Naive thymus-derived CD8-positive, alpha-beta T cell (primary cell): ENCODE measurements around the gene KRTAP12-2. TPM values are rescaled to one million over a fixed set of nuclear protein-coding genes. Genes with fewer than 3 reads are reported as not detected.
"Not testable (repeated sequence)": the region's sequence is repeated elsewhere in the genome, so short reads cannot be mapped to it uniquely, and the experiment has no call there.

Experiments used
- ATAC-seq, 2 donors: fragments of 150-1000 bp; cut with Tn5 transposase in 1 of 2; sonication (Bioruptor Pico), chemical (Tn5 transposase) in 1 of 2; 1 replicate in 1 of 2; 2 replicates in 1 of 2; pipeline ENCODE4 v1.10.0; 2021; ENCODE audit warnings: mild to moderate bottlenecking in 2 of 2, moderate library complexity in 2 of 2
- POLR2A ChIA-PET: fragments of 350-600 bp; sonication (Branson Sonifier 250); formaldehyde crosslinking; loops from one replicate; lab custom pipeline; 2021; ENCODE audit warnings: antibody characterized with exemption; lab: Charles Lee
- DNase-seq, 10 donors: peaks; one replicate each; pipeline versions ENCODE4 v3.0.0 to v3.0.0-alpha.2; 2020 to 2022
- H3K27ac Mint-ChIP-seq, 10 donors: one replicate each; pipeline ENCODE4 v1.8.0; 2020 to 2022; ENCODE audit warnings: mild to moderate bottlenecking in 10 of 10, mixed read lengths in 10 of 10, moderate library complexity in 4 of 10, inconsistent platforms in 1 of 10
- H3K27me3 Mint-ChIP-seq, 5 donors: one replicate each; pipeline ENCODE4 v1.8.0; 2021 to 2022; ENCODE audit warnings: mixed read lengths in 5 of 5
- H3K36me3 Mint-ChIP-seq, 3 donors: one replicate each; pipeline ENCODE4 v1.8.0; 2020 to 2022; ENCODE audit warnings: mixed read lengths in 3 of 3, mild to moderate bottlenecking in 2 of 3, inconsistent platforms in 1 of 3
- H3K4me1 Mint-ChIP-seq, 4 donors: one replicate each; pipeline ENCODE4 v1.8.0; 2021 to 2022; ENCODE audit warnings: mixed read lengths in 4 of 4
- H3K4me3 Mint-ChIP-seq, 10 donors: one replicate each; pipeline ENCODE4 v1.8.0; 2020 to 2022; ENCODE audit warnings: mild to moderate bottlenecking in 10 of 10, mixed read lengths in 10 of 10, moderate library complexity in 6 of 10, inconsistent platforms in 1 of 10
- H3K9me3 Mint-ChIP-seq, 9 donors: one replicate each; pipeline ENCODE4 v1.8.0; 2020 to 2022; ENCODE audit warnings: mixed read lengths in 9 of 9, mild to moderate bottlenecking in 3 of 9, inconsistent platforms in 1 of 9, moderate library complexity in 1 of 9
- polyA plus RNA-seq, 3 donors: library from polyadenylated mRNA; unstranded; fragments of 300-500 nt; fragmentation: Illumina TruSeq; gene quantifications; one replicate each; pipeline ENCODE4 v1.2.3, GENCODE V29; 2021
- total RNA-seq, 8 experiments: library from RNA in 2 of 8; stranded (reverse) in 2 of 8; gene quantifications; one replicate each; pipeline ENCODE4 v1.2.3 and lab custom pipeline; 2021 to 2026

The KRTAP12-2 gene
- total and polyA plus RNA-seq, 5 experiments from 2014 or later = not detected

DNA sequence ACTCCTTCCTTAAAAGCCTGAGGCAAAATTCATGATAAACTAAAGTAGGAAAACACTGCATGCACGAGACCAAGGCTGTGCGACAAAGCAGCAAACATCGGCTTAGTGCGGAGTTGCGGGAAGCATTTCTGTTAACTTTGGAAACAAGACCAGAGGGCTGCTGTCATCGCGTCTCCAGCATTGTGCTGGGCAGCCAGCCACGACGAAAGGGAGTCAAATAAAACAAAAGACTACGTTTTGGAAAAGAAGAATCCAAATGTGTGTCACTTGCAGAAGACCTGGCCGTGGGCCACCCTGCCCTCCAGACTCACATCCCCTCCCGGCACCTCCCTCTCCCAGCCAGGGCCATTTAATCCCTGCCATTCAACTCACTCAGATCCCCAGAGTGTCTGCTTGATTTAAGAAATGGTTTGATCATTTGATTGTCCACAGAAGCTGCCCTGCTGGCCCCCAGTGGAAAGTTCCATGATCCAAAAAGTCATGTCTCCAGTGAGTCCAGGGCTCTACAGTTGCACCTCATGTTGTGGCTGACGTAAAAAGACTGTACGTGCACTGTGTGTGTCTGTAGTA lies 22.9 kb downstream of the KRTAP12-2 start:
- DNase-seq (no peak), ATAC-seq (no peak)
- Mint-ChIP-seq H3K9me3 (peaks cover 10 to 58% (median 34%) of the 10 kb centered on the region in 9 donors), H3K4me1 (peaks cover 5 to 16% (median 9%) of the 10 kb centered on the region in 4 donors), H3K27me3 (peaks cover 0 to 6% (median 0%) of the 10 kb centered on the region in 5 donors), H3K36me3 (peaks cover 0 to 29% (median 14%) of the 10 kb centered on the region in 3 donors), H3K4me3 (no peak overlapping the region), H3K27ac (no peak overlapping the region)
- POLR2A ChIA-PET = interaction anchor here (2.3 kb wide), 1 partner anchor 8 kb away, joined by 9 read pairs; no protein-coding TSS in a partner anchor

DNA sequence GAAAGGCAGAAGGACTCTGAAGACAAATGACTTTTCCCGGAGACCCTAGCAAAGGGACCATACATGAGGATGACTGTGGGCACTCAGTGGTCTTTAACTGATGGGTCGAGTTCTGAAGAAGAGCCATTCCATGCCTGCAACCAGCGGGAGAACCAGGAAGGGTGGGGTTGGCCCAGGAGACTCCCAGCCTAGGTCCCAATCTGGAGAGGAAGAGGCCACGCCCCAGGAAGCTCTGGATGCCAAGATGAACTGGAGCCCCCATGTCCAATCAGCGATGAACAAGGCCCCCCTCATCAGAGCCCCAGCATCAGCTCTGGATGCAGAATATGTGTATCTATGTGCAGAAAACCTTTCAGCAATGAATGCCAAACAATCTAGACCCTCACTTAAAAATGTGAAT lies 26.0 kb downstream of the KRTAP12-2 start:
- peaks cover 0 to 29% (median 14%) of the 10 kb centered on the region in 3 donors for H3K36me3 Mint-ChIP-seq
- peak overlapping the region in 1 of 10 donors; percentile 2 for H3K27ac Mint-ChIP-seq
- DNase-seq (no peak), ATAC-seq (no peak)
- peaks cover 10 to 52% (median 34%) of the 10 kb centered on the region in 9 donors for H3K9me3 Mint-ChIP-seq
- H3K4me1 Mint-ChIP-seq = peaks cover 0 to 14% (median 5%) of the 10 kb centered on the region in 4 donors
- peak overlapping the region in 1 of 10 donors; percentile 20 for H3K4me3 Mint-ChIP-seq
- POLR2A ChIA-PET = no interaction called here
- peaks cover 0 to 6% (median 0%) of the 10 kb centered on the region in 5 donors for H3K27me3 Mint-ChIP-seq

DNA sequence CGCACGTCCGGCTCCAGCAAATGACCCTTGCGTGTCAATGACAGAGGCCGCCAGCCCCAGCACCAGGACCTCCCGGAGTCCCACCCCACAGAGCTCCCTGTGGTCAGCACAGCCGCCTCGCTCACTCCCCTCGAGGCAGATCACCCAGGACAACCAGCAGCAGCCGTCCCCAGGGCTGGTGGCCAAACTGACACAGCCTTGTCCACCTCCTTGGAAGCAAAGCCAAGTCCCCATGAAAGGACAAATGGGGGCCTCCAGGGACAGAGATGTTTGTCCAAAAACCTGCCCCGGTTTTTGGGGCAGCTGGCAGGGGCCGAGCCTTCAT lies 27.4 kb downstream of the KRTAP12-2 start:
- peaks cover 0 to 14% (median 5%) of the 10 kb centered on the region in 4 donors for H3K4me1 Mint-ChIP-seq
- ATAC-seq = no peak
- H3K27me3 Mint-ChIP-seq = peaks cover 0 to 6% (median 0%) of the 10 kb centered on the region in 5 donors
- DNase-seq = no peak
- H3K36me3 Mint-ChIP-seq = peaks cover 0 to 20% (median 7%) of the 10 kb centered on the region in 3 donors
- H3K27ac Mint-ChIP-seq = peak overlapping the region in 2 of 10 donors; percentile 15 to 45
- peak overlapping the region in 1 of 10 donors; percentile 24 for H3K4me3 Mint-ChIP-seq
- peaks cover 3 to 37% (median 23%) of the 10 kb centered on the region in 9 donors for H3K9me3 Mint-ChIP-seq
- POLR2A ChIA-PET = interaction anchor here (0.8 kb wide), 1 partner anchor 18 kb away, joined by 3 read pairs; the partner anchor contains the start of gene KRTAP12-3

DNA sequence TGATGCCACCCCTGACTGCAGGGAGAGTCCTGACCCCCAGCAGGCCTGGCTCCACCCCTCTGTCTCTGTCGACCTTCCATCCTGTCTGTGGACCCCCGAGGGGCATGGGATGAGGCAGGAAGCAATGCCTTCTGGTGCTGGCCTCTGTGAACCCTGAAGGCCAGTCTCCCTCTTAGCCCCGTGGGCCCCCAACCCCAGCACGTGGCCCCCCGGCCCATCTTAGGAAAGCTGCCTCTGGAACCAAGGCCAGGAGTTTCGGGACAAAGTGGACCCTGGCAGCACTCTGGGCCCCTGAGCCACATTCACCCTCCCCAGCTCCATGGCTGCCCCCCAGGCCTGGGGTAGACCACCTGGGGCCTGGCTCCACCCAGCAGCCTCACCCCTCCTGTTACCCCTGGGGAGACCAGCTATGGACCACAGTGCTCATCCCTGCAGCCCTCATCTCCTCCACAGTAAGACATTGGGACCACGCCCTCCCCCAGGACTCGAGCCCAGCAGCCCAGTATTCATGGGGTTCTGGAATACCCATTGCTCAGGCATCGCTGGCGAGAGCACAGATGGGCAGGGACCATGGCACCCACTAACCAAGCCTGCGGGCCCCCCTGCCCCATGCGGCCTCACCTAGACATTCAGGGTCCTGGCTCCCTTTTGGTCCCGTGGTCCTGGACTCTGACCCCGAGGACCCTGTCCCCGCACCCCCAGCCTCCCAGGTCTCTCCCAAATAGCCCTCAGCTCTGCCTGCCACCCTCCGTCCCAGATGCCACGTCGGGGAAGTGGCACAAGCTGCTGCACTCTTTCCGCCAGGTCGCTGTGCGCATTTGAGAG lies 28.0 kb downstream of the KRTAP12-2 start:
- H3K9me3 Mint-ChIP-seq = peaks cover 0 to 32% (median 18%) of the 10 kb centered on the region in 9 donors
- H3K36me3 Mint-ChIP-seq = peaks cover 0 to 14% (median 3%) of the 10 kb centered on the region in 3 donors
- H3K27me3 Mint-ChIP-seq, ATAC-seq, DNase-seq: not testable (repeated sequence)
- peaks cover 0 to 14% (median 5%) of the 10 kb centered on the region in 4 donors for H3K4me1 Mint-ChIP-seq
- H3K4me3 Mint-ChIP-seq = peak overlapping the region in 1 of 10 donors; percentile 24
- POLR2A ChIA-PET = interaction anchor here (0.8 kb wide), 1 partner anchor 19 kb away, joined by 3 read pairs; the partner anchor contains the start of gene KRTAP12-3
- H3K27ac Mint-ChIP-seq = peak overlapping the region in 4 of 10 donors; percentile 15 to 85 (median 56)

DNA sequence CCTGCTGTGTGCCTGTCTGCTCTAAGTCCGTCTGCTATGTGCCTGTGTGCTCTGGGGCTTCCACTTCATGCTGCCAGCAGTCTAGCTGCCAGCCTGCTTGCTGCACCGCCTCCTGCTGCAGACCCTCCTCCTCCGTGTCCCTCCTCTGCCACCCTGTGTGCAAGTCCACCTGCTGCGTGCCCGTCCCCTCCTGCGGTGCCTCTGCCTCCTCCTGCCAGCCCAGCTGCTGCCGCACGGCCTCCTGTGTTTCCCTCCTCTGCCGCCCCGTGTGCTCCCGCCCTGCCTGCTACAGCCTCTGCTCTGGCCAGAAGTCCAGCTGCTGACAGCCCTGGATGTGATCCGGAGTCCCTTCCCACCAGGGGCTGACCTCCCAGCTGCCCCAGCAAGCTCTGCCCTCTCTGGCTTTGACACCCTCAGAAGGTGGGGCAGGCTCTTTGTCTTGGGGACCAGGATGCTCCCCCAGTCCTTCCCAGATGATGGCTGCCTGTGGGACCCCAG lies 28.8 kb downstream of the KRTAP12-2 start:
- ATAC-seq, DNase-seq, POLR2A ChIA-PET, H3K4me3 Mint-ChIP-seq, H3K27me3 Mint-ChIP-seq, H3K36me3 Mint-ChIP-seq: not testable (repeated sequence)
- Mint-ChIP-seq H3K27ac (peak overlapping the region in 4 of 10 donors; percentile 27 to 91 (median 64)), H3K4me1 (peaks cover 0 to 14% (median 5%) of the 10 kb centered on the region in 4 donors), H3K9me3 (peaks cover 0 to 32% (median 17%) of the 10 kb centered on the region in 9 donors)

DNA sequence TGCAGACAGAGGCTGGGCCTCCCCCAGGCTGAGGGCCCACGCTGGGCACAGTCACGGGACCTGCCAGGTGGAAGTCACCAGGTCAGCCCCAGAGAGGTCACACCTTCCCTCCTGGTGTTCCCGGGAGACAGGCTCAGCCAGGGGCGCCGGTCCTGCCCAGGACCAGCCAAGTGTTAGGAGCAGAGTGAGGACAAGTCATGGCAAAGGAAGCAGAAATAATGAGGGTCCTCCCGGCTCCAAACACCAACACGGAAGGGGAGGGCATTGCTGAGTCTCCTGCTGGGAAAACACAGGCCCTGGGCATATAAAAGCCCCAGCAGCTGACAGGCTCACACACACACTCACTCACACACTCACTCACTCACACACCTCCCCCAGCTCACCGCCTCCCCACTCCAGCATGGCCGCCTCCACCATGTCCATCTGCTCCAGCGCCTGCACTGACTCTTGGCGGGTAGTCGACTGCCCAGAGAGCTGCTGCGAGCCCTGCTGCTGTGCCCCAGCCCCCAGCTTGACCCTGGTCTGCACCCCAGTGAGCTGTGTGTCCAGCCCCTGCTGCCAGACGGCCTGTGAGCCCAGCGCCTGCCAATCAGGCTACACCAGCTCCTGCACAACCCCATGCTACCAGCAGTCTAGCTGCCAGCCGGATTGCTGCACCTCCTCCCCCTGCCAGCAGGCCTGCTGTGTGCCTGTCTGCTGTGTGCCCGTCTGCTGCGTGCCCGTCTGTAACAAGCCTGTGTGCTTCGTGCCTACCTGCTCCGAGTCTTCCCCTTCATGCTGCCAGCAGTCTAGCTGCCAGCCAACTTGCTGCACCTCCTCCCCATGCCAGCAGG lies 29.5 kb downstream of the KRTAP12-2 start, which contains the start of gene KRTAP10-10:
Gene KRTAP10-10 (plus strand): TSS at position 339 of the 833 bp plus-strand sequence. CDS start 62 bp downstream, at position 401.
- POLR2A ChIA-PET = no interaction called here
- Mint-ChIP-seq H3K36me3 (peaks cover 0 to 11% (median 9%) of the 10 kb centered on the region in 3 donors), H3K4me3 (no peak within 1 kb of the TSS), H3K4me1 (peaks cover 0 to 14% (median 5%) of the 10 kb centered on the region in 4 donors), H3K27me3 (peaks cover 0 to 6% (median 0%) of the 10 kb centered on the region in 5 donors), H3K27ac (peak within 1 kb of the TSS in 5 of 10 donors; percentile 27 to 91 (median 77)), H3K9me3 (peaks cover 0 to 34% (median 19%) of the 10 kb centered on the region in 9 donors)
- no peak for ATAC-seq
- DNase-seq = no peak

DNA sequence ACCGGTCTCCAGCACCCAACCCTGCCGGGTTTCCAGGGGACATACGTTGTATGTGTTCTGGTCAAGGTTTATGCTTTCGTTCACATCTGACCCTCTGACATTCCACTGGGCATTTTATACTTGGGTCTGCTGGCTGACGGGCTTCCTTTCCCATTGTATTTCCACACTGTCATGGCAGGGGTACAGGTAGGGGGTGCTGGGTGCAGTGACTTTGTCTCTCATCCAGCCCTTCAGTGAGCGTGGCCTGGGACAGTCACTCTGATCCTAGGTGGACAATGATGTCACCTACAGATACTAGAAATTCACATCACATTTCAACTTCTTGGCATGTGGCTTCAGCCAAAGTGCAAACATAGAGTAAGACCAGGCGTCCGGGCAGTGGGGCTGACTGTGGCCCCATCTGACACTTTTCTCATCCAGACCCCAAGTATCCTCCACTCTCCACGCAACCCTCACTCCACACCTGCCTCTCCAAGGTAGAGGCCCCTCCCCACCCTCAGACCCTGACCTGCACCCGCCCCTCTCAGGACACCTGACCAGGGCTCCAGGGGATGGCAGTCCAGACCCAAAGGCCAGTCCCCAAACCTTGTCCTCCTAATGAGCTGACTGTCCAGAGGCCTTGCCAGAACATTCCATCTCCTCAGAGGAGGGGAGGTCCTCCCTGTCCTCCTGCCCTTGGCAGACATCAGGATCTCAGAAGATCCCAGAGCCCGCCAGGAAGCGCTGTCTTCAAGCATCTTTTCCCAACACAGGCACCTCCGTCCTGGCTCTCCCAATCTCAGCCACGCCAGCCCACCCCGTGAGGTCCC lies 30.3 kb downstream of the KRTAP12-2 start:
- Mint-ChIP-seq H3K27ac (peak overlapping the region in 1 of 10 donors; percentile 48), H3K27me3 (peaks cover 0 to 6% (median 0%) of the 10 kb centered on the region in 5 donors), H3K36me3 (peaks cover 0 to 15% (median 15%) of the 10 kb centered on the region in 3 donors), H3K9me3 (peaks cover 0 to 34% (median 26%) of the 10 kb centered on the region in 9 donors), H3K4me1 (peaks cover 0 to 17% (median 5%) of the 10 kb centered on the region in 4 donors), H3K4me3 (no peak overlapping the region)
- POLR2A ChIA-PET = no interaction called here
- no peak for DNase-seq
- no peak for ATAC-seq

DNA sequence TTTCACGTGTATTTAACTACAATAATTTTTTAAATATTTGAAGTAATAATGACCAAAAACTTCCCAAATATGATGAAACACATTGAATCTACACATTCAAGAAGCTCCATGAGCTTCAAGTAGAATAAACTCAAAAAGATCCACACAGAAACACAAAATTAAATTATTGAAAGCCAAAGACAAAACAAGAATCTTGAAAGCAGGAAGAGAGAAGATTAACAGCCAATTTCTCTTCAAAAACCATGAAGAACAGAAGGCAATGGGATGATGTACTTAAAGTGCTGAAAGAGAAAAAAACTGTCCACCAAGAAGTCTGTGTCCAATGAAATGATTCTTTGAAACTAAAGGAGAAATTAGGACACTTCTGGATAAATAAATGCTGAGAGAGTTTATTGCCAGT lies 34.7 kb downstream of the KRTAP12-2 start:
- Mint-ChIP-seq H3K4me3 (no peak overlapping the region), H3K27me3 (no peaks in the 10 kb centered on the region), H3K4me1 (peaks cover 19 to 41% (median 32%) of the 10 kb centered on the region in 4 donors), H3K27ac (peak overlapping the region in 1 of 10 donors; percentile 1), H3K36me3 (peaks cover 2 to 25% (median 25%) of the 10 kb centered on the region in 3 donors), H3K9me3 (peaks cover 10 to 46% (median 38%) of the 10 kb centered on the region in 9 donors)
- POLR2A ChIA-PET = interaction anchor here (0.6 kb wide), 1 partner anchor 21 kb away, joined by 3 read pairs; no protein-coding TSS in a partner anchor
- DNase-seq (no peak), ATAC-seq (no peak)

DNA sequence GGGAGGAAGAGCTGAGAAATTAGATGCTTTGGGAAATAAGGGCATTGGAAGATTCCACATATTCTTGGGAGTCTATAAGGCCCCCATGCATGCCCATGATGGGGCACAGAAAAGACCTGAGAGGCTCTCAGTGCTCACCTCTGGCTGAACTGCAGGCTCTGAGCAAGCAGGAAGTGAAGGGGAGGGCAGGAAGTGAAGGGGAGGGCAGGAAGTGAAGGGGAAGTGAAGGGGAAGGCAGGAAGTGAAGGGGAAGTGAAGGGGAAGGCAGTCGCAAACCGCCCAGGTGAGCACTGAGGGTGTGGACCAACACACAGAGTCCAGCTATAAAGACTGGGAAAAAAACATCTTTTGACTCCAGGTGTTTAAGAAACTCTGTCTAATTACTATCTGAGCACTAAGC lies 36.3 kb downstream of the KRTAP12-2 start:
- Mint-ChIP-seq H3K4me3 (peak overlapping the region in 8 of 10 donors; percentile 48 to 74 (median 57)), H3K36me3 (peaks cover 2 to 25% (median 25%) of the 10 kb centered on the region in 3 donors), H3K9me3 (peaks cover 10 to 46% (median 38%) of the 10 kb centered on the region in 9 donors), H3K27ac (peak overlapping the region; percentile 80 to 95 (median 90)), H3K4me1 (peaks cover 21 to 53% (median 44%) of the 10 kb centered on the region in 4 donors), H3K27me3 (no peaks in the 10 kb centered on the region)
- DNase-seq (peak in 2 of 10 donors; percentile 35 to 46), ATAC-seq (peak; percentile 14 to 68)
- POLR2A ChIA-PET = interaction anchor here (1.4 kb wide), 1 partner anchor 11 kb away, joined by 6 read pairs; no protein-coding TSS in a partner anchor

DNA sequence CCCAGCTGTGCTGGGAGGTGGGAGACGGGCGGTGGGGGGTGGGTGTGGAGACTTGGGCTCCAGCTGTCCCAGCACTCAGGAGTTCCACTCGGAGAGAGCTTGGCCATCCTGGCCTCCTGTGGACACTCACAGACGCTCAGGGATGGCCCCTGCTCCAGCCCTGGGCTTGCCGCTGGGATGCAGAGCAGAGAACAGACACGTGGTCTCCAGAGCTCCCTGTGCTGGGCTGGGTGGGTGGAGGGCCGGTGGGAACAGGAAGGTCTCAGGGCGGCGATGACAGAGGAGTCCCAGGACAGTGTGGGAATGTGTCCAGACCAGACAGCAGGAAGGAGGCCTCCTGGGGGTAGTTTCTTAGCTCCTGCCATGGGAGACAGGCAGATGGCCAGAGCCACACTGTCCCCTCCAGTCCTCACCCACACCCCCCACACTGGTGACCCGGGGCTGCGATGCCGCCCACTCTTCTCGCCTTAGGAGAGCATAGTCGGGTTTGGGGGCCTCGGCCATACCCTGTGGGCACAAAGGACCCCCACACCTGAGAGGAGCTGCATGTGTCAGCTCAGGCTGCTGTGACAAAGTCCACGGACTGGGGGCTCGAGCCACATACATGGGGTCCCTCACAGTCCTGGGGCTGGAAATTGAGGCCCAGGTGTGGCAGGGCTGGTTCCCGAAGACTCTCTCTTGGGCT lies 37.9 kb downstream of the KRTAP12-2 start:
- Mint-ChIP-seq H3K36me3 (peaks cover 2 to 35% (median 33%) of the 10 kb centered on the region in 3 donors), H3K4me1 (peaks cover 21 to 53% (median 44%) of the 10 kb centered on the region in 4 donors), H3K4me3 (peak overlapping the region in 5 of 10 donors; percentile 8 to 70 (median 24)), H3K27ac (peak overlapping the region in 7 of 10 donors; percentile 48 to 95 (median 80)), H3K9me3 (peaks cover 10 to 60% (median 49%) of the 10 kb centered on the region in 9 donors), H3K27me3 (peaks cover 0 to 2% (median 0%) of the 10 kb centered on the region in 5 donors)
- POLR2A ChIA-PET = interaction anchor here (0.9 kb wide), 1 partner anchor 10 kb away, joined by 5 read pairs; no protein-coding TSS in a partner anchor
- ATAC-seq (no peak), DNase-seq (peak in 1 of 10 donors; percentile 36)
